Right atrium auricular region (tissue), 2 donors: ENCODE data around the gene SRSF10. TPM values are rescaled to one million over a fixed set of nuclear protein-coding genes. Genes with fewer than 3 reads are reported as not detected.
"Not testable (repeated sequence)": the region's sequence is repeated elsewhere in the genome, so short reads cannot be mapped to it uniquely, and the experiment has no call there.

Experiments
- DNase-seq: peaks from one replicate; pipeline ENCODE4 v3.0.0-alpha.2; 2019; ENCODE audit warnings: low spot score
- H3K27ac ChIP-seq, 2 donors: fragments of 200-600 bp; sonication (generic); 1 replicate in 1 of 2; 2 replicates in 1 of 2; pipeline ENCODE4 v1.5.1; 2016 to 2019
- H3K27me3 ChIP-seq, 2 donors: fragments of 200-600 bp; sonication (generic); one replicate each; pipeline versions ENCODE4 v1.5.1 to v1.6.0; 2017 to 2019
- H3K36me3 ChIP-seq: fragments of 200-600 bp; sonication (generic); one replicate; pipeline ENCODE4 v1.5.1; 2016
- H3K4me1 ChIP-seq, 2 donors: fragments of 200-600 bp; sonication (generic); one replicate each; pipeline versions ENCODE4 v1.5.1 to v1.6.0; 2017 to 2019
- H3K4me3 ChIP-seq, 2 donors: fragments of 200-600 bp; sonication (generic); 1 replicate in 1 of 2; 2 replicates in 1 of 2; pipeline ENCODE4 v1.5.1; 2017 to 2019; ENCODE audit warnings: mild to moderate bottlenecking in 1 of 2, moderate library complexity in 1 of 2
- H3K9me3 ChIP-seq, 2 donors: fragments of 200-600 bp; sonication (generic); one replicate each; pipeline ENCODE4 v1.5.1; 2019
- CTCF ChIP-seq, 2 donors: fragments of 200-600 bp; sonication (generic); IDR thresholded peaks; one replicate each; pipeline ENCODE4 v1.5.1; 2019; ENCODE audit warnings: antibody characterized with exemption in 2 of 2
- total RNA-seq, 2 donors: library from RNA; depleted of rRNA; stranded (reverse); fragments of >200 nt; gene quantifications; one replicate each; pipeline ENCODE4 v1.1.0, GENCODE V29; 2016

Gene SRSF10
- total RNA-seq, 2 donors from 2014 or later = 38.6 to 43.1 TPM

DNA sequence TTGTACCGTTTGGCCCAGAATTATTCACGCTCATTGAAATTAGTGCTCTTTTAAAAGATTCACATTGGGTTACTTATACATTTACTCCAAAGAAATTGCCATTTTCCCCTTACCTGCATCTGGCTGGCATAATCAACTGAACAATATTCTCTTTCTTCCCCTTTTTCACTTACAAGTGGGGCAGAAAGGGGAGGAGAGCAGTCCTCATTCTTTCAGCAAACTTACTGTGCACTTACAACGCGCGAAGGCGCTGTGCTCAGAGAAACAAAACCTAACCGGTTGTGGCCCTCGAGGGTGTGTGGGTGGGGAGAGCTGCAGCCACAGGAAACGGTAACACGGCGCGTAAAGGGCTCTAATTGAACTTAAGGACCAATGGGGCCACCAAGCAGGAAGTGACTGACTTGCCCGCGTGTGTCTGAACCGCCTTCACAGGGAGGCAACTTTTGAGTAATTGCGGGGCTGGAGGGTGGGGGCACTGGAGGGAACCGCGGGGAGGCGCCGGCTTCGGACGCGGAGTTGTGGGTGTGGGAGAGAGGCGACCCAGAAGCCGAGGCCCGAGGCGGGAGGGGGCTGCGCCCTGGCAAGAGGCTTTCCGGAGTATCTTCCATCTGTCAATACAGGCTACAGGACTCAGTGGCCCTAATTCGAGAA is 21.2 kb downstream of the SRSF10 start:
- DNase-seq = peak; percentile 93
- Histone ChIP-seq H3K36me3 (peaks cover 20% of the 10 kb centered on the region), H3K9me3 (no peaks in the 10 kb centered on the region), H3K27ac (peak overlapping the region; percentile 99 to 100), H3K4me3 (peak overlapping the region; percentile 85 to 87), H3K27me3 (no peaks in the 10 kb centered on the region), H3K4me1 (peaks cover 0 to 24% of the 10 kb centered on the region in 2 donors)
- peak in 1 of 2 donors; percentile 69 for TF ChIP-seq CTCF (IDR thresholded peaks at IDR 0.05)

DNA sequence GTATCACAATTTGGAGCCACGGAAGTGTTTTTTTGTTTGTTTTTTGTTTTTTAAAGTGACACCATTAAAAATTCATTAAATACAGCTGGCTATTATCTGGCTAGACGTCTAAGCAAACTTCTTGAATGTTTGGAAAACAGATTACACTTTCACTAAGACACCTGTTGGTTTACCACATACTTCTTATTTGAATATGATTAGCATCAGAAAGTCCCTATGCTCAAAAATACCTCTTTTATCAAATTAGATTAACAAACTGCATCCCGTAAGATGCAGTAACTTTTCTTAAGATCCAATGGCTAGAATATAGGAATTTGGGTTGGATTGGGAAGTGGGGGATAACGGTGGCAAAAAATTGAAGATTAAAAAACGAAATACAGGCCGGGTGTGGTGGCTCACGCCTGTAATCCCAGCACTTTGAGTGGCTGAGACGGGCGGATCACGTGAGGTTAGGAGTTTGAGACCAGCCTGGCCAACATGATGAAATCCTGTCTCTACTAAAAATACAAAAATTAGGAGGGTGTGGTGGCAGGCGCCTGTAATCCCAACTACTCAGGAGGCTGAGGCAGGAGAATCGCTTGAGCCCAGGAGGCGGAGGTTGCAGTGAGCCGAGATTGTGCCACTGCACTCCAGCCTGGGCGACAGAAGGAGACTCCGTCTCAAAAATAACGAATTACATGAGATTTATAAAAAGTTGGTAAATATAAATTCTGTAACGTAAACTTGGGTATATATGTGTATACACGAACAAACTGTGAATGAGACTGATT is 21.9 kb downstream of the SRSF10 start:
- H3K27me3 ChIP-seq, DNase-seq: not testable (repeated sequence)
- peaks cover 0 to 22% of the 10 kb centered on the region in 2 donors for H3K4me1 ChIP-seq

DNA sequence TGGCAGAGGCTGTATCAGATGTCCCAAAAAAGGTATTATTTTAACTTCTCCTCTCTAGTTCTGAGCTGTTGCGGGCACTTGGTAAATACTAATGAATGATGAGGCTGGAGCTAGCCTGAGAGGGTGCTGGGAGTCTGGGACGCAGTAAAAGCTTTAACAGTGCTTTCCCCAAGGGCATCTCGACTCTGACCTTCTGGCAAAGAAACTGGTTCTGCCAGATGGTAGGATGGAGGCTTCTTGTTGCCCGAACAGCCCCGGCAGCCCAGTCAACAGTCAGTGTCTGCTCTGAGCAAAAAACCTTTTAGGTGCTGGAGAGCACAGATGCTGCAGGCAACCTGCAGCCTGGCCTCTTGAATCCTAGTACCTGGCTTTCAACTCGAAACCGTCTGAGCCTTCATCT is 23.0 kb downstream of the SRSF10 start:
- no peak overlapping the region for H3K27ac ChIP-seq

More for the DNA sequence above, 21.9 kb downstream of the SRSF10 start:
- H3K27ac ChIP-seq = peak overlapping the region; percentile 99 to 100
- peaks cover 15% of the 10 kb centered on the region for H3K36me3 ChIP-seq
- H3K4me3 ChIP-seq = peak overlapping the region; percentile 85 to 87
- H3K9me3 ChIP-seq = not testable (repeated sequence)

GRCh38 chr1:23953020-23953419 is 27.1 kb downstream of the SRSF10 start:
- Histone ChIP-seq H3K36me3 (no peaks in the 10 kb centered on the region), H3K27me3 (no peaks in the 10 kb centered on the region), H3K4me1 (peaks cover 0 to 8% of the 10 kb centered on the region in 2 donors), H3K4me3 (no peak overlapping the region), H3K9me3 (no peaks in the 10 kb centered on the region), H3K27ac (no peak overlapping the region)
- no peak for DNase-seq
- TF ChIP-seq CTCF (IDR thresholded peaks at IDR 0.05) = no peak

More for the DNA sequence above, 23.0 kb downstream of the SRSF10 start:
- Histone ChIP-seq H3K4me1 (peaks cover 0 to 22% of the 10 kb centered on the region in 2 donors), H3K4me3 (no peak overlapping the region), H3K9me3 (no peaks in the 10 kb centered on the region), H3K36me3 (peaks cover 10% of the 10 kb centered on the region), H3K27me3 (no peaks in the 10 kb centered on the region)
- no peak for DNase-seq
- no peak for TF ChIP-seq CTCF (IDR thresholded peaks at IDR 0.05)

DNA sequence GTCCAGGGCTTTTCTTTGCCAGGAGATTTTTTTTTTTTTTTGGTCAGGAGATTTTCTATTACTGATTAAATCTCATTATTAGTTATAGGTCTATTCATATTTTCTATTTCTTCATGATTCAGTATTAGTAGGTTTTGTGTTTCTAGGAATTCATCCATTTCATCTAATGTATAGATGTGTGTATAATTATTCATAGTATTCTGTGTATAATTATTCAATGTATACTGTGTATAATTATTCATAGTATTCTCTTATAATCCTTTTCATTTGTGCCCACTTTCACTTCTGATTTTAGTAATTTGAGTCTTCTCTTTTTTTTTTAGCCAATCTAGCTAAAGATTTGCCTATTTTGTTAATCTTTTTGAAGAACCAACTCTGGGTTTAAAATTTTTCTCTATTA is 32.8 kb downstream of the SRSF10 start:
- no peak for DNase-seq
- Histone ChIP-seq H3K36me3 (no peaks in the 10 kb centered on the region), H3K4me1 (no peaks in the 10 kb centered on the region), H3K27me3 (no peaks in the 10 kb centered on the region), H3K4me3 (no peak overlapping the region), H3K27ac (no peak overlapping the region), H3K9me3 (peaks cover 0 to 3% of the 10 kb centered on the region in 2 donors)
- no peak for TF ChIP-seq CTCF (IDR thresholded peaks at IDR 0.05)

GRCh38 chr1:23936481-23937176 is 43.5 kb downstream of the SRSF10 start:
- H3K4me3 ChIP-seq = no peak overlapping the region
- no peaks in the 10 kb centered on the region for H3K9me3 ChIP-seq
- TF ChIP-seq CTCF (IDR thresholded peaks at IDR 0.05) = no peak
- no peak overlapping the region for H3K27ac ChIP-seq
- no peaks in the 10 kb centered on the region for H3K4me1 ChIP-seq
- H3K36me3 ChIP-seq = no peaks in the 10 kb centered on the region
- no peaks in the 10 kb centered on the region for H3K27me3 ChIP-seq
- DNase-seq = no peak
